HG03354 (cell line): ENCODE data around the gene EPM2A.

Experiments used
- ATAC-seq: cut with Tn5 transposase; IDR thresholded peaks from one replicate; pipeline ENCODE4 v1.9.1; 2021; ENCODE audit warnings: mild to moderate bottlenecking; ENCODE audit not compliant: unreplicated experiment, poor library complexity, severe bottlenecking

EPM2A gene

GRCh38 chr6:145688493-145688905, 46.8 kb downstream of the EPM2A start:
- ATAC-seq = no peak

DNA sequence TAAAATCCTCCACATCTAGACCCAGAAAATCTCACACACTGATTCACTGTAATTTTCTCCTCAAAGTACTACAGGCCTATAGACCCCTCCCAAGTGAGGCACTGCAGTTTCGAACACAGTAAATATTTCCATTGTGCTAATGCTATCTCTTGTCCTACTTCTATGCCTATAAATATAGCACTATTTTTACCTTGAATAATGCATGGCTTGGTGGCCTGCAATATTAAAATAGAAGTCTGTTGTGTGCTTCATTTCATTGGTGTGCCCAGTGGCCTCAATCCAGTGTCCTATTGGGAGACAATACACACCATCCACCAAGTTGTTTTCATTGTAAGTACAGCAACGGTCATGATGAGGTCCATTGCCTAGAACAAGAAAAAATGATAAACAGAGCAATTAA, 49.4 kb downstream of the EPM2A start:
- no peak for ATAC-seq

DNA sequence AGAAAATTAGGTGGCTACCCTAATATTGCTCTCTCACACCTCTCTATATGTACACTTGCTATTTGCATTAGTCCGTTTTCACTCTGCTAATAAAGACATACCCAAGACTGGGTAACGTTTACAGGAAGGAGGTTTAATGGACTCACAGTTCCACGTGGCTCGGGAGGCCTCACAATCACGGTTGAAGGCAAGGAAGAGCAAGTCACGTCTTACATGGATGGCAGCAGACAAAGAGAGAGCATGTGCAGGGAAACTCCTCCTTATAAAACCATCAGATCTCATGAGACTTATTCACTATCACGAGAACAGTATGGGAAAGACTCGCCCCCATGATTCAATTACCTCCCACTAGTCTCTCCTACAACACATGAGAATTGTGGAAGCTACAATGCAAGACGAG, 53.4 kb downstream of the EPM2A start:
- no peak for ATAC-seq

DNA sequence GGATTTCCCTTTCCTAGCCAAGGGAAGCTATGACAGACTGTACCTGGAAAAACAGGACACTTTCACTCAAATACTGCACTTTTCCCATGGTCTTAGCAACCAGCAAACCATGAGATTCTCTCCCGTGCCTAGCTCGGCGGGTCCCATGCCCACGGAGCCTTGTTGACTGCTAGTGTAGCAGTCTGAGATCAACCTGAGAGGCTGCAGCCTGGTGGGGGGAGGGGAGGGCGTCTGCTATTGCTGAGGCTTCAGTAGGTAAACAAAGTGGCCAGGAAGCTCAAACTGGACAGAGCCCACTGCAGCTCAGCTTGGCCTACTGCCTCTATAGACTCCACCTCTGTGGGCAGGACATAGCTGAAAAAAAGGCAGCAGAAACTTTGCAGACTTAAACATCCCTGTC, 61.8 kb downstream of the EPM2A start:
- no peak for ATAC-seq

DNA sequence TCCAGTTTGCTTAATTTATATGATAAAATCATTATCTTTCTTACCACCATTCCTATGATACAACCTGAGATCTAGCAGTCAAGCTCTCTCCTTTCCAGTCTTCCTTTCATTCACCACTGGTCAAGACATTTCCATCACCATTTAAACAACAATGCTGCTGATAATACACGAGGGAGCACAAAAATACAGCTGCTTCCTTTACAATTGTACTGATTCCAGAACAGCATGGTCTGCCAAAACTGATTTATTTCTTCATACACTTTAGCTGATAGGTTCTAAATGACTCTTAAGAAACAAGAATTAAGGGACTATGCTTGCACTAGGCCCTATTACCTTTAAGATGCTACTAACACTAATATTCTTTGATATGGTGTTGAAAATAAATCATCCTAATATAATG, 65.0 kb downstream of the EPM2A start:
- no peak for ATAC-seq

DNA sequence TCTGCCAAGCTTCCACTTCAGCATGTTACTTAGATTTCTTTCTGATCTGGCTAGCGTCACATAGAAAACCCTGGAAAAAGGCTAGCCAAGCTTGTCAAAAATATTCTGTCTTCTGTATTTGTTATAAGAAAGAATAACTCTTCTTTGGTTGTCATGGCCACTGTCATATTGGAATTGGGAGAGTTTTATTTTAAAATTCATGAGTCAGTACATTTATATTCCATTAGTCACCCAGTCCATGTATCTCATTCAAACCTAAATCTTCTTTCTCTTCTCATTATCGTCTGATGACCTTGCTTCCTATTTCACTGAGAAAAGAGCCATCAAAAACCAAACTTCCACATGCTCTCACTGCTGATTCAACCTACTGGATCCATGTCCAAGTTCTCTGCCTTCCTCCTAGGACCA, 65.7 kb downstream of the EPM2A start:
- no peak for ATAC-seq

DNA sequence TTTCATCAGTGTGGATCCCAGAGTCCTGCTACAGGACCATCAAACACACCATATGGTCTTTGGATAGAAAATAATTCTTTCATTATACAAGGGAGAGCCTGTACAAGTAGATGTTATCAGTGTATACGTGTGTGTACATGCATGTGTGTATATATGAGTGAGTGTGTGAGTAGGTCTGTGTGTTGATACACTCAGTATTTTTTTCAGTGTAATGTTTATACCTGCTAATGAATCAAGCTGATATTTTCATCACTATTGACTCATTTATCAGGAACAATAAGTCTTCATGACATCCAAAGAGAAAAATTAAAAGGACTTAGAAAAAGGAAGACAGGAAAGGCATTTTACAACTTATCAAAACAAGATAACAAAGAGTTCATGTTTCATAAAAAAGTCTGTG, 66.5 kb downstream of the EPM2A start:
- no peak for ATAC-seq

- no peak for ATAC-seq
These were observed 74.6 kb downstream of the EPM2A start for GRCh38 chr6:145660676-145661075.

DNA sequence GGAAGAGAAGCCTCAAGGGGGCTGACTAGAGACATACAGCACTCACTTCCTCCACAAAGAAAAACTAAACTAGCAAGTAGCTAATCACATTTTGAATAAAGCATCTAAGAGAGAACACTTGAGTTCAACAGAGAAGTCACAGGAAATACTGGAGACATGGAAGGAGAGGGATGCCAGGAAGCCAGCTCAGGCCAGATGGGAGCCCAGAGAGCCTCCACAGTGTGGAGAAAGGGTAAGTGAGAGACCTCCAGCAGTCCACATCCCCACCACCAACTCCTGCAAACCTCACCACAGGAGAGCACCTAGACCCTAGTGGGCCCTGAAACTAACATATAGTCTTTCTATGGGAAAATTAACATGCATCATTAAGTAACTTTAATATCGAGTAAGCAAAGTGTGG, 79.2 kb downstream of the EPM2A start:
- ATAC-seq = no peak

DNA sequence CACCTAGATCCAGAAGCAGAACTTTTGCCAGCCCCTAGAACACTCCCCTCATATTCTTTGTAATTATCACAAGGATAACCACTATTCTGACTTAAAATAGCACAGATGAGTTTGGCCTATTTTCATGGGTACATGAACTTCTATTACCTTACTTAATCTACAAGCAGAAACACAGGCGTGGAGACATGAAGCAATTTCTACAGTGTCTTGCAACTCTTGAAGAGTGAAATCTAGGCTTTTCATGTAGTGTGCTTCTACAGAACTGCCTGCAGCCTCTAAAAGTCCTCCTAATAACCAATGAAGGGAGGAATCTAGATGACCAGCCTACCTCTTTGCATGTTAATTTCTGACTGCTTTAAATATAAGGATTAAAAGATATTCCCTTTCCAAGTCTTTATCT, 82.7 kb downstream of the EPM2A start:
- ATAC-seq = no peak

GRCh38 chr6:145651988-145652387, 83.3 kb downstream of the EPM2A start:
- no peak for ATAC-seq

DNA sequence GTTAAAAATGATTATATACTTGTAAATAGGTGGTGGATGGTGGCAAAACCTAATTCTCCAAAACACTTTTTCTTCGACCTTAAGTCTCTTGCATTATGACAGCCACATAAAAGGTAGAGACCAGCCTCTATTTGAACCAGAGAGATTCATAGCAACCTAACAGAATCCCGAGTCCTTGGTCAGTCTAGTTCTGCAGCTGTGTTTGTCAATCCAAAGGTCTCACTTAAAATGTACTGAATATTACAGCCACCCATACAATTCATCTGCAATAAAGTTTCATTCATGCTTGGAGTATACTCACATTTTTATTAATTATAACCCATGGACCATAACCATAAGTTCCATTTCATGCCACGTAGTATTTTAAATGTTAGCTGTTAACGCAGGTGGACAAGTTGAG, 87.2 kb downstream of the EPM2A start:
- ATAC-seq = no peak

- ATAC-seq = no peak
These were observed 87.7 kb downstream of the EPM2A start for GRCh38 chr6:145647602-145648001.

- ATAC-seq = no peak
These were observed 91.6 kb downstream of the EPM2A start for GRCh38 chr6:145643760-145644159.

GRCh38 chr6:145633981-145634627, 101.2 kb downstream of the EPM2A start:
- peak; percentile 96 for ATAC-seq

DNA sequence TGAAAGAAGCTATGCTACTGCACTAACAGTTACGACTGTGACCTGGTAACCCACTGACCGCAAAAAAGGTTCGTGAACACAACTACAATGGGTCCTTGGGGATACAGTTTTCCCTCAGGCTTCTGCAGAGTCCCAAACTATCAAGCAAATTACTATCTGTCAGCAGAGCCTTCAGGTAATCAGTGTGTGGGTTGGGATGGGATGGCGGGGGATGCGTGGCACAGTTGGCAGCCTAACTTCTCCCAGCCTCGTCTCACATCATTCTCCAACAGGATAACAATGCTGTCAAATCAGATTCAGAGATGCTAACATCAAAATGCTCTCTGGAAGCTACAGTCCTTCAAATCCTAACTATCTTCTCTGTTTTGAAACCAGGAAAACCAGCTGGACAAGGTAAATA, 102.3 kb downstream of the EPM2A start:
- no peak for ATAC-seq

DNA sequence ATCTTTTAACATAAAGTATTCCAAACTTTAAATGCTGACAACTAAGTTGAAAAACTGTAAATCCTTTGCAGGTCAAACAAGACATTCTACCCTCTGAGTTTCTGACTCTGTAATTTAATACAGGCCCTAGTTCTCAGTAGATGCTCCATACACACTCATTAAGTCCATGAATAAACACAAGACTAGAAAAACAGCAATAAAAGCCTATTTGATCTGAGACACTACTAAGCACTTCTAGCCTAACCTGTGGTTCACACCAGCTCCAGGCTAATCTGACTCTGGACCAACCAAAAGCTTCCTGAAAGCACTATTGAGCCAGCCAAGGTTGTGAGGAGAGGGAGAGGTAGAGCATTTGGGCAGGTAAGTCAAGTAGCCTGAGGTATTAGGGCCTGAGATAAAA, 103.9 kb downstream of the EPM2A start:
- ATAC-seq = no peak

GRCh38 chr6:145630598-145630997, 104.7 kb downstream of the EPM2A start:
- no peak for ATAC-seq

DNA sequence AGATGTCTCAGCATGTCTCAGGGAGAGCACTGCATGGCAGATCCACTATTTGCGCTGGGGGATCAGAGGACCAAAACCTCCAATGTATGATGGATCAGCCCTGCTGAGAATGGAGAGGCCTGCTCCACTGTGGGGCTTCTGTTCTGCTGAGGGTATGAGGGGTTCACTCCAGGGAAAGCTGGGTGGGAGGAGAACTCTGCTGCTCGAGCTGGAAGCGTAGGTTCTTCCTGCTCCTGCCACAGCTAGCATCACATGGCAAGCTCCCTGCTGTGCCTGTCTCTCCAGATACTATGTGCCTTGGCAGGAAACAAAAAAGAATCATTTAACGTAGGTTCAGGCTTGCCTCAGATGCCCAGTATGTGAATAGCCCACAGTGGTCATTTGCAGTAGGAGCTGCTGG, 105.8 kb downstream of the EPM2A start:
- no peak for ATAC-seq

GRCh38 chr6:145627451-145627850, 107.9 kb downstream of the EPM2A start:
- ATAC-seq = no peak

GRCh38 chr6:145626857-145627256, 108.5 kb downstream of the EPM2A start:
- ATAC-seq = no peak

DNA sequence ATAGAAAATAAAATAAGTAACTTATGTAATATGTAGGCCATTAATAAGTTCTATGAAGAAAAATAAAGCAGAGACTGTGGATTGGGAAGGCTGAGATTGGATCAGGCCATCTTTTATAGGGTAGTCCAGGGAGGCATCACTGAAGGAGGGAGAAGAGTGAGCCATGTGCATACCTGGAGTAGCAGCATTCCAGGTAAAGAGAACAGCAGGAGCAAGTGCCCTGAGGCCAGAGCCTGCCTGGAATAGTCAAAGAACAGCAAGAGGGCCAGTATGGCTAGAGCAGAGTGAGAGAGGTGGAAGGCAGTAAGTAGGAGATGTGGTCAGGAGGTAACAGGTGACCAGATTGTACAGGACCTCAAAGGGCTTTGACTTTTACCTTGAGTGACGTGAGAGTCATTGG, 112.1 kb downstream of the EPM2A start:
- ATAC-seq = no peak
